ENCODE measurements around the gene TSPAN17. TPM values are rescaled to one million over a fixed set of nuclear protein-coding genes. Genes with fewer than 3 reads are reported as not detected.
"Not testable (repeated sequence)": the region's sequence is repeated elsewhere in the genome, so short reads cannot be mapped to it uniquely, and the experiment has no call there.

Gene TSPAN17
- total and polyA plus RNA-seq, 4 experiments from 2014 or later = 16.0 to 30.7 (median 27.1) TPM

- H3K9me3 ChIP-seq (ENCODE audit: control insufficient read depth in 1 of 2, low read length in 2 of 2); H3K9me3 Mint-ChIP-seq; POLR2A ChIA-PET (ENCODE audit: partially characterized antibody); H3K4me1 Mint-ChIP-seq; H3K36me3 ChIP-seq (ENCODE audit: insufficient read depth, low read length); intact Hi-C loops (cut with micrococcal nuclease); H3K27ac Mint-ChIP-seq; H3K27me3 ChIP-seq (ENCODE audit: insufficient read depth, low read length); H3K4me3 ChIP-seq (ENCODE audit: low read length in 2 of 2); H3K4me3 Mint-ChIP-seq; H3K36me3 Mint-ChIP-seq; H3K4me1 ChIP-seq (ENCODE audit: insufficient read depth, low read length); H3K27ac ChIP-seq (ENCODE audit: low read depth, low read length); DNase-seq: not testable (repeated sequence)
- CTCF ChIA-PET (ENCODE audit: partially characterized antibody) = interaction anchor here (0.9 kb wide), 1 partner anchor 39 kb away, joined by 3 read pairs; no protein-coding TSS in a partner anchor
- H3K27me3 Mint-ChIP-seq = peaks cover 41 to 62% of the 10 kb centered on the region in 2 donors
Observed at GRCh38 chr5:176699446-176699845, 52.2 kb downstream of the TSPAN17 start.

DNA sequence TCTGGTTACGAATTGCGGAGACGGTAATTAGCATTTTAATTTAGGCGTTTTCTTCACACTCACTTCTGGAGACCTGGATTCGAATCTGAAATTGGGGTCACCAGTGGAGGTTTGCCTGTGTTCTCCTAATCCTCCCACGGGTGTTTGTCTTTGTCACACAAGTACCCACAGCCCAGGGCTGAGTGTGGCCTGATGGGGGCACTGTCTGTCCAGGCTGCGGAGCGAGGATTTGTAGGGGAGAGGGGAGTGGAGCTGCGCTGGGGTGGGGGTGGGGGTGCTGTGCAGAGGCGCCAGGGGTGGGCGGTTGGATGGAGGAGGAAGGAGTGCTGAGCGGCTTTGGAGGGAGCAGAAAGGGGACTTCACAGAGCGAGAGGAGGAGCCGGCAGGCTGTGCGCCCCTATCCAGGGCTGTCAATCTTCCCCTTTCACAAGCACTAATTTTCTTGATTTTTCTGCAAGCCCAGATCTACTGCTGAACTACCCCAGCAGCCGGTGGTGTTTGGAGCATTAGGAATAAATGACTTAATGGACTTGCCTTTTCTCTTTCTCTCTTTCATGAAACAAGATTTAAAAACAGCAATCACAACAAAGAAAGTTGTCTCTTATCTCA, 53.1 kb downstream of the TSPAN17 start:
- Histone ChIP-seq H3K4me3 (ENCODE audit: low read length in 2 of 2) (no peak overlapping the region), H3K36me3 (ENCODE audit: insufficient read depth, low read length) (no peaks in the 10 kb centered on the region), H3K27me3 (ENCODE audit: insufficient read depth, low read length) (peaks cover 4% of the 10 kb centered on the region), H3K27ac (ENCODE audit: low read depth, low read length) (no peak overlapping the region), H3K9me3 (ENCODE audit: control insufficient read depth in 1 of 2, low read length in 2 of 2) (no peaks in the 10 kb centered on the region), H3K4me1 (ENCODE audit: insufficient read depth, low read length) (no peaks in the 10 kb centered on the region)
- H3K27ac Mint-ChIP-seq = no peak overlapping the region
- peaks cover 0 to 1% (median 0%) of the 10 kb centered on the region in 4 donors for H3K4me1 Mint-ChIP-seq
- peaks cover 0 to 1% (median 0%) of the 10 kb centered on the region in 8 donors for H3K9me3 Mint-ChIP-seq
- peaks cover 36 to 57% of the 10 kb centered on the region in 2 donors for H3K27me3 Mint-ChIP-seq
- intact Hi-C loops (cut with micrococcal nuclease) = no loop called here
- ChIA-PET POLR2A (ENCODE audit: partially characterized antibody) (no interaction called here), CTCF (ENCODE audit: partially characterized antibody) (no interaction called here)
- H3K4me3 Mint-ChIP-seq = no peak overlapping the region
- no peak for DNase-seq
- no peaks in the 10 kb centered on the region for H3K36me3 Mint-ChIP-seq

DNA sequence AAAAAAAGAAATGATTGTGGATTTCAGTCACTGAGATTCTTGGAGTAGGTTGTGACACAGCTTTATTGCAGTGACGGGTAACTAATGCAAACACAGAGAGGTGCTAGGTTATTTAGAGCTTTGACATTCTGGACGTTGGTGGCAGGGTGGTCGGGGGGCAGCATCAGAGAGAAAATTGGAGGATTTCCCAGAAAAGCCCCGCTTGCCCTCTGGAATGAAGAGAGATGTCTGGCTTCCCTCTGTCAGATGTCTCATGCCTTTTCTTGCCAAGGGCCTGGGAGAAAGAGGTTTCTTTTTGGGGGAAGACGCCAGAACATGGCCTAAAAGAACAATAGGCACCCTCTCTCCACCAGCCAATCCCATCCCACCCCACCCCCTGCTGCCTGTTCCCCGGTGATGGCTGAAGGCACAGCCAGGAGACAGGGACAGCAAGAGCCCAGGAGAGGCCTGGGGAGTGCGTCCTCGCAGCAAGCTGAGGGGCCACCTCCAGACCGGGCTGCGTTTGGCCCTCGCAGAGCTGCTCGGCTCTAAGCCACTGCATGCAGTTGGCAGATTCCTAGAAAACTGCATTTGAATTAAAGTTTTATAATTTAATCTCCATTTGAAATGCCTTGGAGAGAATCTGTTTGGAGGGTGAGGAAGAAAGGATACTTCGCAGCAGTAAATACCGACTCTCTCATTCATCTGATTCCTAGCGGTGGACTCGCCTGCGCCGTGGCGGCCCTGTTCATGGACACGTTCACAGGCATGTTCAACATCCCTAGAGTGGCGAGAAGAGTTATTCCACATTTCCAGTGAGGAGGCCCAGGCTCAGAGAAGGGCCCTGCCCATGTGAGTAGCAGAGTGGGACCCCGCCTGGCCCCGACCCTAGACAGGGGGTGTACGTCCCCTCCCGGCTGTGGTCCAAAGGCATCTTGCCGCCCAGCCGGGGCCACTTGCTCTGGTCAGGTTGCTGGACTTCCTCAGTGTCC, 55.7 kb downstream of the TSPAN17 start:
- no peaks in the 10 kb centered on the region for H3K9me3 ChIP-seq (ENCODE audit: control insufficient read depth in 1 of 2, low read length in 2 of 2)
- Mint-ChIP-seq H3K9me3 (peaks cover 0 to 1% (median 0%) of the 10 kb centered on the region in 8 donors), H3K27me3 (peaks cover 29 to 40% of the 10 kb centered on the region in 2 donors), H3K36me3 (no peaks in the 10 kb centered on the region), H3K4me3 (no peak overlapping the region), H3K4me1 (peaks cover 0 to 1% (median 0%) of the 10 kb centered on the region in 4 donors), H3K27ac (no peak overlapping the region)
- no peak overlapping the region for H3K4me3 ChIP-seq (ENCODE audit: low read length in 2 of 2)
- H3K27me3 ChIP-seq (ENCODE audit: insufficient read depth, low read length) = peaks cover 4% of the 10 kb centered on the region
- no peaks in the 10 kb centered on the region for H3K36me3 ChIP-seq (ENCODE audit: insufficient read depth, low read length)
- intact Hi-C loops (cut with micrococcal nuclease) = no loop called here
- CTCF ChIA-PET (ENCODE audit: partially characterized antibody) = interaction anchor here (0.6 kb wide), 1 partner anchor 530 kb away, joined by 3 read pairs; no protein-coding TSS in a partner anchor
- no peak for DNase-seq
- H3K27ac ChIP-seq (ENCODE audit: low read depth, low read length) = no peak overlapping the region
- H3K4me1 ChIP-seq (ENCODE audit: insufficient read depth, low read length) = no peaks in the 10 kb centered on the region
- POLR2A ChIA-PET (ENCODE audit: partially characterized antibody) = no interaction called here

GRCh38 chr5:176703857-176704256, 56.6 kb downstream of the TSPAN17 start:
- no peaks in the 10 kb centered on the region for H3K36me3 ChIP-seq (ENCODE audit: insufficient read depth, low read length)
- ChIA-PET CTCF (ENCODE audit: partially characterized antibody) (no interaction called here), POLR2A (ENCODE audit: partially characterized antibody) (no interaction called here)
- H3K9me3 ChIP-seq (ENCODE audit: control insufficient read depth in 1 of 2, low read length in 2 of 2) = no peaks in the 10 kb centered on the region
- H3K27ac ChIP-seq (ENCODE audit: low read depth, low read length) = no peak overlapping the region
- intact Hi-C loops (cut with micrococcal nuclease) = no loop called here
- H3K9me3 Mint-ChIP-seq = peaks cover 0 to 1% (median 0%) of the 10 kb centered on the region in 8 donors
- no peaks in the 10 kb centered on the region for H3K36me3 Mint-ChIP-seq
- H3K27me3 ChIP-seq (ENCODE audit: insufficient read depth, low read length) = peaks cover 4% of the 10 kb centered on the region
- H3K4me1 Mint-ChIP-seq = peaks cover 0 to 1% (median under 1%) of the 10 kb centered on the region in 4 donors
- peaks cover 23 to 32% of the 10 kb centered on the region in 2 donors for H3K27me3 Mint-ChIP-seq
- no peak overlapping the region for H3K4me3 Mint-ChIP-seq
- H3K4me3 ChIP-seq (ENCODE audit: low read length in 2 of 2) = no peak overlapping the region
- H3K4me1 ChIP-seq (ENCODE audit: insufficient read depth, low read length) = no peaks in the 10 kb centered on the region
- no peak overlapping the region for H3K27ac Mint-ChIP-seq
- DNase-seq = no peak

DNA sequence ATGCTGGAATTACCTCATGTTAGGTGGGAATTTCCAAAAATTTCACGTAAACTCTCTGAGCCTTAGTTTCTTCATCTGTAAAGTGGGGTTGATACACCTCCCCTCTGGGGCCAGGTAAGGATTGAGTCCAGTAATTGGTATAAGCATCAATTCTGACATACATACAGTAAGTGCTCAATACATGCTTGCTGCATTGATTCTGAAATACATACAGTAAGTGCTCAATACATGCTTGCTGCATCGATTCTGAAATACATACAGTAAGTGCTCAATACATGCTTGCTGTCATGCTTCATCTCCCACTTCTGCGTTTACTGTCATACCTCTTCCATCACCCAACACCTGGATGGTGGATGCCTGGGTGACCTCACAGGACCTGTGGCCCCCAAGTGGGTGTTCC, 57.1 kb downstream of the TSPAN17 start:
- H3K4me3 Mint-ChIP-seq = no peak overlapping the region
- Histone ChIP-seq H3K9me3 (ENCODE audit: control insufficient read depth in 1 of 2, low read length in 2 of 2) (no peaks in the 10 kb centered on the region), H3K27ac (ENCODE audit: low read depth, low read length) (no peak overlapping the region), H3K4me1 (ENCODE audit: insufficient read depth, low read length) (no peaks in the 10 kb centered on the region), H3K4me3 (ENCODE audit: low read length in 2 of 2) (no peak overlapping the region), H3K27me3 (ENCODE audit: insufficient read depth, low read length) (peaks cover 4% of the 10 kb centered on the region), H3K36me3 (ENCODE audit: insufficient read depth, low read length) (no peaks in the 10 kb centered on the region)
- peaks cover 23 to 31% of the 10 kb centered on the region in 2 donors for H3K27me3 Mint-ChIP-seq
- intact Hi-C loops (cut with micrococcal nuclease) = no loop called here
- H3K27ac Mint-ChIP-seq = no peak overlapping the region
- H3K9me3 Mint-ChIP-seq = peaks cover 0 to 1% (median 0%) of the 10 kb centered on the region in 8 donors
- ChIA-PET CTCF (ENCODE audit: partially characterized antibody) (no interaction called here), POLR2A (ENCODE audit: partially characterized antibody) (no interaction called here)
- peaks cover 0 to 2% (median under 1%) of the 10 kb centered on the region in 4 donors for H3K4me1 Mint-ChIP-seq
- H3K36me3 Mint-ChIP-seq = no peaks in the 10 kb centered on the region
- no peak for DNase-seq

- H3K9me3 ChIP-seq (ENCODE audit: control insufficient read depth in 1 of 2, low read length in 2 of 2) = no peaks in the 10 kb centered on the region
- peaks cover 4% of the 10 kb centered on the region for H3K27me3 ChIP-seq (ENCODE audit: insufficient read depth, low read length)
- CTCF ChIA-PET (ENCODE audit: partially characterized antibody) = no interaction called here
- H3K4me3 ChIP-seq (ENCODE audit: low read length in 2 of 2) = no peak overlapping the region
- H3K36me3 ChIP-seq (ENCODE audit: insufficient read depth, low read length) = no peaks in the 10 kb centered on the region
- no peak overlapping the region for H3K27ac ChIP-seq (ENCODE audit: low read depth, low read length)
- H3K4me1 ChIP-seq (ENCODE audit: insufficient read depth, low read length) = no peaks in the 10 kb centered on the region
- Mint-ChIP-seq H3K36me3 (no peaks in the 10 kb centered on the region), H3K27me3 (peaks cover 23 to 29% of the 10 kb centered on the region in 2 donors), H3K9me3 (peaks cover 0 to 1% (median 0%) of the 10 kb centered on the region in 8 donors), H3K4me1 (peaks cover 0 to 2% (median under 1%) of the 10 kb centered on the region in 4 donors), H3K27ac (no peak overlapping the region), H3K4me3 (no peak overlapping the region)
- POLR2A ChIA-PET (ENCODE audit: partially characterized antibody) = no interaction called here
- intact Hi-C loops (cut with micrococcal nuclease) = no loop called here
- DNase-seq = no peak
Observed at GRCh38 chr5:176704817-176705216, 57.5 kb downstream of the TSPAN17 start.

Measured in CD4-positive, alpha-beta memory T cell (primary cell).